NT2/D1 (cell line): ENCODE results near the gene ZNF548.

ENCODE experiments used
- SUZ12 ChIP-seq: IDR thresholded peaks from 2 replicates; pipeline ENCODE4 v1.6.1; 2011; ENCODE audit not compliant: insufficient read length, insufficient read depth; ENCODE audit errors: extremely low read depth
- ZNF274 ChIP-seq: IDR thresholded peaks from 2 replicates; pipeline ENCODE4 v1.6.1; 2011; ENCODE audit warnings: mild to moderate bottlenecking, low read depth, low read length

DNA sequence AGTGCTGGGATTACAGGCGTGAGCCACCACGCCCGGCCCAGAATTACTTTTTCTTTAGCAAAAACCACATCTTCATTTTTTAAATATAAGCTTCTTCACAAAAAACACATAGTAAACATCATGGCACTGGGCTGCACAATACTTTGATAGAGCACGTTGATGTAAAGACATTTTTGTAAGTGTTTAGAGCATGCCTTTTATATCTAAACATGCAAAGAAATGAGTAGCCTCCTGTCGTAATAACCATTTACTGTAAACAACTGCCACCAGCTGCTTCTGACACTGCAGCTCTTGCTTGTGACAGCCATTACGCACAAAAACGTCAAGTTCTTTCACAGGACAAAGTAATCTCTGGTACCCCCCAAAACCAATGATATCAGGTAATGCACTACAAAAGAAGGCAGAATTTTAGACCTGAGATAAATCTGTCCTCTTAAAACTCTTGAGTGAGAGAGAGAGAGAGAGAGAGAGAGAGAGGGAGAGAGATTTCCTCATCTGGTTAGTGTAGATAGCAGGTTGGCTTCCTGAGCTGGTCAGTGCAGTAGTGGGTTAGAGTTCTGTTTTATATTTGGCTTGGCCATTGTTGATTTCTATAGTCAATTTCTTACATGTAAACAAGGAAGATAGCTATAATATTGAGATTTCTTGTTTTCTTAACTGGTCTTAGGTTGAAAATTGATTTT, 6.7 kb upstream of the ZNF548 start:
- no peak for TF ChIP-seq ZNF274
- no peak for TF ChIP-seq SUZ12
